NCI-H345 treated with DMSO at 0.1 percent for 48 hours (cell line): ENCODE results near the gene NAV2.

Experiments
- DNase-seq: peaks from one replicate; lab custom pipeline; 2025; ENCODE audit not compliant: unreplicated experiment; lab: John Stamatoyannopoulos, UW

The NAV2 gene

DNA sequence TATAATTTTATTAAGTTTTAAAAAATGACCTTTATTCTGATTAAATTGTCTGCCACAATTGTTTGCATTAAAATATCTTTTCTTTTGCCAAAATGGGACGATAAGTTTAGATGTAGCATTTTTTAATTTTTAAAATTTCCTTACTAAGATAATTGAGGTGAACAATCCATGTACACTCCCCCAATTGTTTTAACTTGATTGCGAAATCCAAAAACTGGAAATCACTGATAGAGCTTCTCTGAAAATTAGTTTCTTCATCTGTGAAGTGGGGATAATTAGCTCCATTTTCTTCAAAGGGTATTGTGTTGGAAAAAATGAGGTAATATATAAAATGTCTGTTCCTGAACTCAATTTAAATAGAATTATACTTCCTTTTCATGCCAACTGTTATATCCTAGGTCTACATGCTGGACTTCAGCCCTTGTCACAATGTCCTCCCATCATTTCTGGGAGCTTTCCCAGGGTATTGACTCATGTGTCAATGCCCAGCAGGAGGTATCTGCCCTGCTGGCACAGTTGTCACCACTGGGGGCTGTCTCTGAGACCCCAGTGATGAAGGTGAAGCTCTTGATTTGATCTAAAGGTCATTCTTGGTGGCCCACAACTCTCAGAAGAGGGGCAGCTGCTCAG is 28.7 kb upstream of the NAV2 start:
- DNase-seq = no peak

DNA sequence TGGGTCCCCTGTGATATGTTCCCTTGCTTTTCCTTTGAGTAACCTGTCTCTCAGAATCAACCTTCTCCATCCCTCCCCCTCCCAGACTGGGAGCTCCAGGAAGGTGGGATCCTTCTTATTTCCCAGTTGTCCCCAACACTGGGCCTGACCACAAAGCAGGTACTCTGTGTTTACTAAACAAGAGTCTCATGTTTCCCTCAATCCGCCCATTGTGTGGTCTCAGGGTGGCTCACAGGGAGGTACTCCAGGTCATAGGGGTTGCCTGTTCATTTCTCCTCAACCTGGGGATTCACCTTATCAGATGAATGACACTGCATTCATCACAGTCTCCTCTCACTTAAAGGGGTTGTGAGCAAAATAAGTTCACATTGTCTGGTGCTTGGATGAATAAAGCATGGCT is 26.4 kb upstream of the NAV2 start:
- no peak for DNase-seq

DNA sequence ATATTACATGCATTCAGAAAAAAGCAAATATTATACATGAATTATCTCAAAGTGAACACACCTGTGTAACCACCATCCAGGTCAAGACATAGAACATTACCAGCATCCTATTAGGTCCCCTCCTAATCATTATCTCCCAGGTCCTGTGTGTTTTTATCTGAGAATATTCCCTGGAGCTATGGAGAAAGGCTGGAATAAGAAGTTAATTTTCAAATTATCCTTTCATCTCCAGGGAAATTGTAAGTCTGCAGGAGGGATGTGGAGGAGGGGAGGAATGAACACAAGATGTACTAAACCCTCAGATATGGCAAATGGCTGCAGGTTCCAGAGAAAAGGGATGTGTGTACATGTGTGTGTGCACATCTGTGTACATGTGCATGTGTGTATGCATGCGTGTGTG is 25.2 kb upstream of the NAV2 start:
- DNase-seq = no peak

- DNase-seq = no peak
Observed at GRCh38 chr11:19689281-19690000, 23.2 kb upstream of the NAV2 start.

DNA sequence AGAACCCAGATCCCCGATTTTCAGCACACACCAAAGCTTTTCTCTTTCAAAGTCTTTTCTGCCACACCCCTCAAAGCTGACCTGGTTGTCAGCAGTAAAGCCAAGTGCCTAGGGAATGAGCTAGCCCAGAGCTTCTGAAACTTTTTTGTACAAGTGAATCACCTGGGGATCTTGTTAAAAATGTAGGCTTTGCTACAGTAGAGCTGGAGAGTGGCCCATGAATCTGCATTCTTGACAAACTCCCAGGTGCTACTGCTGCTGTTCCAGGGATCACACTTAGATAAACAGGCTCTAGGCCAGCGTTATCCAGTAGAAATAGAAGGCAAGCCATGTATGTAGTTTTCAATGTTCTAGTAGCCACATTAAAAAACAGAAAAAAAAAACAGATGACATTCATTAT is 21.8 kb upstream of the NAV2 start:
- no peak for DNase-seq

GRCh38 chr11:19691815-19692500 is 20.7 kb upstream of the NAV2 start:
- no peak for DNase-seq

DNA sequence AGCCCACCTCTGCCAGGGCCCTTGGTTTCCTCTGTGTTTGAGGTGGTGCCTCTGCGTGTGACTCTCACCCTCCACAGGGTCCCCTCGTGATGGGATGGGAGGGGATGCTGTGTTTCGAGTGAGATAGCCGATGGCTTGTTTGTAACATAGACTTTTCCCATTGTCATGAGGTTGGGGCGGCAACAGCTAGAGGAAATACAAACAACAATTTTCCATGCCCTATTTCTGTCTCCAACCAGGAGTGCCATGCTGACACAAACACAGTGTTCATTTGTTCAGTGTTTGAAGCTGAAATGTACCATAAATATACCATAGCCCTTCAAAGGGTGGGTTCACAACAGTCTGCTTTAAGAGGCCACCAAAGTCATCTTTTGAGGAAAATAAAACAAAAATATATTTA is 19.5 kb upstream of the NAV2 start:
- no peak for DNase-seq

DNA sequence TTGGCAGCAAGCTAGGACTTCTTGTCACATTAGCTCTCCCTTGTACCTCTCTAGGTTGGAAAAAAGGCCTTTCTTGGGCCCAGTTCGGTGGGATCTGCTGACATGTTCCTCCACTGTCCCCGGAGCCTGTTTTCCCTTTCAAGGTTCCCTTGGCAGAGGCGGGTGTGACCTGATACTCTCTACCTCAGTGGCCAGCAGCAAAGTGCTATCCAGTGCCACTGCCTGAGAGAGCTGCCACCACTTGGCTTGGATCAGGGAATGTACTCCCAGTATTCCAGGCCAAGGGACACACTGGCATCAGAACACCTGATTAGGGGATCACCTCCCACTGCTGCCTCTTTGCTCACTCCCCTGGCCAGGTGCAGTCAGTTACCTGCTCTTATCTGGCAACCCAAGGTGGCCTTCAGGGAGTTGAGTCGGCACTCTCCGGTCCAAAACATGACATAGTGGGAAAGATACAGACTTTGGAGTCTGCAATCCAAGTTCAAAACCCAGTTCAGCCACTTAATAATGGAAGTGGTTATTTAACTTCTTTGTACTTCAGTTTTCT is 17.8 kb upstream of the NAV2 start:
- DNase-seq = no peak

- DNase-seq = no peak
Observed at GRCh38 chr11:19696073-19696472, 16.6 kb upstream of the NAV2 start.

DNA sequence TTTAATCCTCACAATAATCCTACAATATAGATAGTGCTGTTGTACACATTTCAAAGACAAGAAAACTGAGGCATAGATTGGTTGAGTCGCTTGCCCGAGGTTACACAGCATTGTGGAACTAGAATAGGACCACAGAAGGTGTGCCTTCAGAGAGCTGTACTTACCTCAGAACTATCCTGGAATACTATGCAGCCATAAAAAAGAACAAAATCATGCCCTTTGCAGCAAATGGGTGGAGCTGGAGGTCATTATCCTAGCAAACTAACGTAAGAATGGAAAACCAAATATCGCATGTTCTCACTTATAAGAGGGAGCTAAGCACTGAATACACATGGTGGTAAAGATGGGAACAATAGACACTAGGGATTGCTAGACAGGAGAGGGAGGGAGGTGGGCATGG is 15.7 kb upstream of the NAV2 start:
- no peak for DNase-seq

DNA sequence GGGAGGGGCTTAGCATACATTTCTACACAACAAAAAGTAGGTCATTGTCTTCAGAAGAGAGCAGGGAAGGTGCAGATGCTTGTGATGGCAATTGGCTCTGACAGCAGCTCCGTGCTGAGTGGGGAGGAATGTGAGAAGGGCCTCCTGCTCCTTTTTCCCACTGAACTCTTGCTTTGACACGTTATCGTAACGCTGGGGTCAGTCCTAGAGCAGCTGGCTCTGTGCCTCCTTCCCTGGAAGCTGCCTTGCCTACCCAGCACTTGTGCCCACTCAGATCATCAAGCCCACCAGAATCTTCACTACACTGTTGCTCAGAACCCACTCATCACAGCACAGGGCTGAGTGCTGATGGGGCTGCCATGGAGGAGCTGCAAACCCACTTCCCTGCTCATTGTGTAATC is 14.9 kb upstream of the NAV2 start:
- DNase-seq = no peak

DNA sequence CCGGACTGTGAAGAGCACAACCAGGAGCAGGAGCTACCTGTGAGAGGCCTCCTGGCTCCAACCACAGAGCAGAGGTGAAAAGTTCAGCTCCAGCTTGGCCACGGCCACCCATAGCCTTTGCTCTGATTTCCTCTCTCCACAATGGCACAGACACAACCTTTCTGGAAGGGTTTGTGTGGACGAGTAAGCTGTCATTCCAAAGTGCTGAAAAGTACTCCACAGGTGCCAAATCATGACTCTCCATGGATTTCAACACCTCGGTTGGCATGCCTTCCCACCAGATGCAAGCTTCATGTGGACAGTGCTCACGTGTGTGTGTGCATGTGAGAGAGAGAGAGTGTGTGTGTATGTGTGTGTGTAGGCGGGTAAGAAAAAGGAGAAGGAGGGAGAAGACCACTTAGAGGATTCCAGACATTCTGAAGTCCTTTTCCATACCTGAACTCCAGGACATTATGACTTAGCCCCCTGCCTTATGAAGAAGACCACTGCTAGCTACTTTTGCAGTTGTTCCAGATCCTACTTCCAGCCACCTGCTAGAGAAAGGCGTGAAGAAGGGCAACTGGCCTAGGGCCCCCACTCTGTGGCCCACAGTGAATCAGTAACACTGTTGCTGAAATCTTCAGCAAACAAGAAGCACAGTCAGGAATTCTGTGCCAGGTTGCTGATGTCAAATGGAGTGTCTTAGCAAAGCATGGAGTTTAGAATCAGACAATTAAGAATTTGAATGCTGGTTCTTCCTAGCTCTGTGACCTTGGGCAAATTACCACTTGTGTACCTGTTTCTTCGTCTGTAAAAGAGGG is 13.9 kb upstream of the NAV2 start:
- no peak for DNase-seq

DNA sequence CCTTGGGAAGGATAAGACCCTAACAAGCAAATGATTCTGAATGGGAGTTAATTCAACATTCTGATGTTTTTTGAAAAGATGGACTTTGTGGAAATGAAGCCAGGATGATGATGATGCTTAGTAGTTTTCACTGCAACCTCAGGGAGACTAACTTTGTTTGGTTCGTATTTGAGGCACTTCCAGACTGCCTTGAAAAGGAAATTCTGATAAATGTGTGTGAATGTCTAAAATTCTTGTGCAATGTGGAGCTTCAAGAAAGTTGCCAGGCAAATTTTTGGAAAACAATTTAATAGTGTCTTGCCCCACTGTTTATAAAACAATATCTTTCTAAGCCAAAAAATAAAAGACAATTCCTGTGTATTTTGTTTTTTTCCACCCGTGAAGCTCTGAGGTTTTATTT is 11.2 kb upstream of the NAV2 start:
- DNase-seq = no peak

DNA sequence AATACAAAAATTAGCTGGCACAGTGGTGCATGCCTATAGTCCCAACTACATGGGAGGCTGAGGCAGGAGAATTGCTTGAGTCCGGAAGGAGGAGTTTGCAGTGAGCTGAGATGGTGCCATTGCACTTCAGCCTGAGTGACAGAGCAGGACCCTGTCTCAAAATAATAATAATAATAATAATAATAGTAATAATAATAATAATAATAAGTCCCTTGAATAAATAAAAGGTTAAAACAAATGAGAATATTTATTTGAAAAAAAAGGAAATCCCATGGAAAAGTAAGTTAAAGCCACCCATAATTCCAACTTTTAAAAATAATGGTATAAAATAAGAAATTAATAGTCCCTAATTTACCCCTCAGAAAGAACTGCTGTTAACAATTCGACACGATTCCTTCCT is 10.0 kb upstream of the NAV2 start:
- no peak for DNase-seq

DNA sequence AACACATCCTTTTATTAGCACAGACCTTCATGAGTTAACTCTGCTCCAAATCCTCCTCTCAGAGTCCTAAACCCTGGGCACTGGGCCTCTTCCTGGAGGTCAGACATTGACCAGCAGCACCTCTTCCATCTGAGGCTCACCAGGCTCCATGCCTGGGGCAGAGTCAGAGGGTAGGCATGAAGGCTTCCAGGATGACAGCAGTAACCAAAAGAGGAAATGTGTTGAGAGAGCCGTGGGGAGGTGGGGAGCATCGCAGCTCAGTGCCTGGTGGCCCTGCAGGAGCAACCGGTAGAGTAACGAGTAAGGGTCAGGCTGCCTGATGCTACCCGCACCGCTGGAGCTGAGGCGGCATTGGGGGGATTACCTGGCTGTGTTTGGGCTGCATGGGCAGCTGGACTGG is 9.4 kb upstream of the NAV2 start:
- DNase-seq = no peak

DNA sequence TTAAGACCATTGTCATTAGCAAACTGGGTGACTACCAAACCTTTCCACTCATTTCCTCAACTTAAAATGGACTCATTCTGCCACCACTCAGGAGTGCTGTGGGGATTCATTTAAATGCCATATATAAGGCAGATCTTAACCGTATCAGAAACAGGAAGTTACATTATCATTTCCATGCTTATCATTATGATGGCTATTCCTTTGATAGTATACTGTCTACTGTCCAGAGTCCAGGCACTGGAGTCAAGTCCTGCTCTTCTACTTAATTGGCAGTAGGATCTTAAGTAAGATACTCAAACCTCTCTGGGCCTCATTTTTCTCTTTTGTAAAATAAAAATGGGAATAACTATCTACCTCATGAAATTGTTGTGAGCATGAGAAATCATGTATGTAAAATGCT is 8.4 kb upstream of the NAV2 start:
- DNase-seq = no peak

DNA sequence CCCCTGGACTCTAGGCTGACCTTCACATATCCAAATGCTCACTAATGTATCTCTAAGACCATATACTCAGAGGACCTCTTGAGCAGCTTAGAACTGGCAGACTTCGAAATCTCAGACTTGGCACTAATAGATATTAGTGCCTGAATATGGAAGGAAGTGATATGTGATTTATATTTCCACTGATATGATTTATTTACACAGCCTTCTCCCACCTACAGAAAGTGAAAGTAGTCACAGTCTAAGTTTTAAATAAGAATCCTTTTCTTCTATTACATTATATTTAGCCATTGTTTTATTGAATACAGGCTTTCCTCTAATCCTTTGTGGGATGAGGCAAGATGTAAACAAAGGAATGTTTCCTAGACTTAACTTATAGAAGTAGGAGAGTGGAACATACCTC is 6.7 kb upstream of the NAV2 start:
- DNase-seq = no peak

DNA sequence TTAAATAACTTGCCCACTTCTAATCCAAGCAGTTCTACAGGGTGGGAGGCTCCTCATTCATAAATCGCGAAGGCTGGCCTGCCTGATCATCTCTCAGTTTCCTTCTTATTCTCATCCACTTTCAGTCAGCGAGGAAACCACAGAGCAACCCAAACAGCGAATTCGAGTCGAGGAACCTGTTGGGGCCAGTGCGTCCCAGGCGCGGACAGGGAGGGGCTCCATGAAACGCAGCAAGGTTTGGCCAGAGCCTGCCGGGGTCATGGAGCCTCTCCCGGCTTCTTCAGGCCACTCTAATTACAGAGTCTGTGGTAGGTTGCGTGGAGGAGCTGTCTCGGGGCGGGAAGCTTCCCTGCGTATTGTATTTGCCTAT is 741 bp upstream of the NAV2 start:
- DNase-seq = no peak

- no peak for DNase-seq
Observed at GRCh38 chr11:19713196-19714021, 772 bp downstream of the NAV2 start.

GRCh38 chr11:19714022-19714386 is 1.4 kb downstream of the NAV2 start:
- no peak for DNase-seq
